PFSK-1 (cell line): ENCODE measurements around the gene AIRE.

ENCODE experiments used
- FOXP2 ChIP-seq: optimal IDR thresholded peaks from 2 replicates; pipeline ENCODE3; 2011; ENCODE audit warnings: borderline replicate concordance, control low read depth, inconsistent platforms; ENCODE audit not compliant: insufficient read depth; ENCODE audit errors: extremely low read length, extremely low read depth
- TAF1 ChIP-seq: IDR thresholded peaks from 2 replicates; pipeline ENCODE4 v1.6.1; 2012; ENCODE audit warnings: low read length, control low read depth, borderline replicate concordance; ENCODE audit not compliant: insufficient read depth

DNA sequence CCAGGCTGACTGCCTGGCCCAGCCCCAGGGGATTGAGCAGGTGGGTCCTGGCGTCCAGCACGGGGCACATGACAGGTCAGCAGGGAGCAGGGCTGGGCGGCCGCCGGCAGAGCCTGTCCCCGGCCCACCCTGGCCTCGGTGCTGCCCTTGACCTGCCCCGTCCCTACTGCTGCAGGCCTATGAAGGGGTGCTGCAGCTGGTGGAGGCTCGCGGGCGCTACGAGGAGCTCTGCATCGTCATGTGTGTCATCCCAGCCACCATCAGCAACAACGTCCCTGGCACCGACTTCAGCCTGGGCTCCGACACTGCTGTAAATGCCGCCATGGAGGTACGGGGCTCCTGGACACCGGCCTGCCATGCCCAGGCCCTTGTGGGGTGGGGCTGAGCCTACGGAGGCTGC is 37.9 kb downstream of the AIRE start:
- TF ChIP-seq FOXP2 = no peak
- TF ChIP-seq TAF1 = no peak
